ENCODE measurements around the gene ACSS2. TPM values are rescaled to one million over a fixed set of nuclear protein-coding genes. Genes with fewer than 3 reads are reported as not detected.

The ACSS2 gene
- polyA plus RNA-seq, 2 of the 4 experiments (the other 2 are of a cell fraction), result 22.1 to 24.1 TPM

DNA sequence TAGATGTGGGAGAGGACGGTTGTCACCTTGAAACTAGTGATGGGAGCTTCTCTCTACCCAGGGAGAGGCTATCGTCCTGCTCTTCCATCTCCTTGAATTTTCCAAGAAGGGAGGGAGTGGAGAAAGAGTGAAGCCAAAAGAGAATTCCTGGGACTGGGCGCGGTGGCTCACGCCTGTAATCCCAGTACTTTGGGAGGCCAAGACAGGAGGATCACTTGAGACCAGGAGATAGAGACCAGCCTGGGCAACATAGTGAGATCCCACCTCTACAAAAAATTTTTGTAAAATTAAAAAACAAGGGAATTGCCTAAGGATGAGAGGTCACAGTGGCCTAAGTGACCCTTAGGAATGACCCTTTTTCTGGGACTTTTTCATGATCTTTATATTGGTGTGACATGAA is 88.1 kb downstream of the ACSS2 start:
- WGBS (ENCODE audit: missing lambda C conversion rate), result 67% methylated on average over 5 of the region's 5 CpGs
- TF ChIP-seq CBX2 (IDR thresholded peaks at IDR 0.05; ENCODE audit: borderline replicate concordance, low read depth), result no peak
- no peak for TF ChIP-seq CBX8 (IDR thresholded peaks at IDR 0.05)
- no peak for TF ChIP-seq MAZ (IDR thresholded peaks at IDR 0.05; ENCODE audit: borderline replicate concordance, low read depth, low read length)
- TF ChIP-seq, protein P1, sequence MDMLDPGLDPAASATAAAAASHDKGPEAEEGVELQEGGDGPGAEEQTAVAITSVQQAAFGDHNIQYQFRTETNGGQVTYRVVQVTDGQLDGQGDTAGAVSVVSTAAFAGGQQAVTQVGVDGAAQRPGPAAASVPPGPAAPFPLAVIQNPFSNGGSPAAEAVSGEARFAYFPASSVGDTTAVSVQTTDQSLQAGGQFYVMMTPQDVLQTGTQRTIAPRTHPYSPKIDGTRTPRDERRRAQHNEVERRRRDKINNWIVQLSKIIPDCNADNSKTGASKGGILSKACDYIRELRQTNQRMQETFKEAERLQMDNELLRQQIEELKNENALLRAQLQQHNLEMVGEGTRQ (IDR thresholded peaks at IDR 0.05), result no peak
- no peak for TF ChIP-seq GATA3 (IDR thresholded peaks at IDR 0.05; ENCODE audit: borderline replicate concordance)
- Histone ChIP-seq H3K4me3 (no peak overlapping the region), H3K27ac (no peak overlapping the region), H3K4me2 (no peak overlapping the region), H3K9me3 (no peaks in the 10 kb centered on the region), H3K4me1 (no peaks in the 10 kb centered on the region)
- FAIRE-seq, result no peak
- ATAC-seq, result no peak
- ChIA-PET CTCF (interaction anchor here (1.1 to 1.4 kb wide), 2 partner anchors 9 to 13 kb away, joined by 3 read pairs; partner anchors contain the start of gene MYH7B), POLR2A (no interaction called here)
- no peak for DNase-seq (ENCODE audit: low read depth in 1 of 2, low spot score in 1 of 2)

DNA sequence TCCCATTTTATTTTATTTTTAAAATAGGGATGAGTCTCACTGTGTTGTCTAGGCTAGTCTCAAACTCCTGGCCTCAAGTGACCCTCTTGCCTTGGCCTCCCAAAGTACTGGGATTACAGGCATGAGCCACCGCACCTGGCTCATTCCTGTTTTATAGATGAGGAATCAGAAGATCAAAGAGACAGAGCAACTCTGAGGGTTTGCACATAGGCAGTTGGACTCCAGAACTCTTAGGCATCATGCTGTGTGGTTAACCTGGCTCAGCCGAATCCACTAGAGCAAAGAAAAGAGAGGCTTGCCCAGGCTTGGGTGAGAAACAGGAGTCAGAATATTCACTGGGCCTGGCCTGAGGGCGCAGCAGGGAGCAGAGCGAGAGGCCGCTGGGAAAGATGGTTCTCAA is 88.6 kb downstream of the ACSS2 start:
- DNase-seq (ENCODE audit: low read depth in 1 of 2, low spot score in 1 of 2) (no peak), ATAC-seq (no peak), FAIRE-seq (no peak)
- no peaks in the 10 kb centered on the region for H3K4me1 ChIP-seq
- WGBS (ENCODE audit: missing lambda C conversion rate), result 98% methylated on average over 5 of the region's 5 CpGs
- no peak overlapping the region for H3K4me3 ChIP-seq
- ChIA-PET CTCF (interaction anchor here (3.9 kb wide), 1 partner anchor 91 kb away, joined by 19 read pairs; the partner anchor contains the start of gene GGT7), POLR2A (no interaction called here)
- H3K9me3 ChIP-seq, result no peaks in the 10 kb centered on the region
- H3K27ac ChIP-seq, result no peak overlapping the region
- H3K4me2 ChIP-seq, result no peak overlapping the region
- TF ChIP-seq FOXS1 (CRISPR knock-in tag; IDR thresholded peaks at IDR 0.05) (no peak), NPAS2 (CRISPR knock-in tag; IDR thresholded peaks at IDR 0.05; ENCODE audit: borderline replicate concordance) (no peak), MAZ (IDR thresholded peaks at IDR 0.05; ENCODE audit: borderline replicate concordance, low read depth, low read length) (no peak), HOXB13 (CRISPR knock-in tag; IDR thresholded peaks at IDR 0.05; ENCODE audit: low read depth) (no peak), ESRRA (IDR thresholded peaks at IDR 0.05; ENCODE audit: borderline replicate concordance, low read length) (no peak), TP53 (CRISPR knock-in tag; IDR thresholded peaks at IDR 0.05) (no peak), HOXB5 (CRISPR knock-in tag; IDR thresholded peaks at IDR 0.05) (no peak), HEYL (CRISPR knock-in tag; IDR thresholded peaks at IDR 0.05) (no peak), TFCP2L1 (CRISPR knock-in tag; IDR thresholded peaks at IDR 0.05) (no peak), ZFP36 (IDR thresholded peaks at IDR 0.05; ENCODE audit: borderline replicate concordance, partially characterized antibody) (no peak), EHF (CRISPR knock-in tag; IDR thresholded peaks at IDR 0.05) (no peak), KDM5A (IDR thresholded peaks at IDR 0.05) (no peak), NFE2L2 (conservative IDR thresholded peaks at IDR 0.05; ENCODE audit: low read length) (no peak), CBX8 (IDR thresholded peaks at IDR 0.05) (no peak), MYC (IDR thresholded peaks at IDR 0.05; ENCODE audit: borderline replicate concordance, low read length) (no peak)
- TF ChIP-seq, protein P2, sequence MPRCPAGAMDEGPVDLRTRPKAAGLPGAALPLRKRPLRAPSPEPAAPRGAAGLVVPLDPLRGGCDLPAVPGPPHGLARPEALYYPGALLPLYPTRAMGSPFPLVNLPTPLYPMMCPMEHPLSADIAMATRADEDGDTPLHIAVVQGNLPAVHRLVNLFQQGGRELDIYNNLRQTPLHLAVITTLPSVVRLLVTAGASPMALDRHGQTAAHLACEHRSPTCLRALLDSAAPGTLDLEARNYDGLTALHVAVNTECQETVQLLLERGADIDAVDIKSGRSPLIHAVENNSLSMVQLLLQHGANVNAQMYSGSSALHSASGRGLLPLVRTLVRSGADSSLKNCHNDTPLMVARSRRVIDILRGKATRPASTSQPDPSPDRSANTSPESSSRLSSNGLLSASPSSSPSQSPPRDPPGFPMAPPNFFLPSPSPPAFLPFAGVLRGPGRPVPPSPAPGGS (IDR thresholded peaks at IDR 0.05), result no peak

DNA sequence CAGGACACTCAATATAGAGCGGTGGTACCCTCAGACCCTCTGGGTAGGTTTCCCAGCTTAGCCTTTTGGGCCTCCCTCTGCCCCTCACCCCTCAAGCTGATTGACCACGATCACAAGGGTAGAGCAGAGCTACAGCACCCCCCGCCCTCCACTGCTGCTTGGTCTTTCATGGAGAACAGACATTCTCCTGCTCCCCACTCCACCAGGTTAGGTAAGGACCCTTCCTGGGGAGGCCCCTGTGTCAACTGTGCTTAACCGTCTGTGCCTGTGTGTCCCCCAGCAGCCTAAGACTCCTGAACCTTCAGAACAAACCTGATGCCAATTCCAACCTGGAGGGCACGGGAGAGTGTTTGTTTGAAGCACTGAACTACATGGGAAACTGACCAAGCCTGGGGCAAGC is 91.0 kb downstream of the ACSS2 start:
- 68% methylated on average over 5 of the region's 5 CpGs for WGBS (ENCODE audit: missing lambda C conversion rate)
- Histone ChIP-seq H3K27ac (no peak overlapping the region), H3K9me3 (no peaks in the 10 kb centered on the region), H3K4me1 (no peaks in the 10 kb centered on the region), H3K4me2 (no peak overlapping the region), H3K4me3 (no peak overlapping the region)
- no peak for TF ChIP-seq EHMT2 (IDR thresholded peaks at IDR 0.05; ENCODE audit: low read depth)
- TF ChIP-seq CBX2 (IDR thresholded peaks at IDR 0.05; ENCODE audit: borderline replicate concordance, low read depth), result no peak
- TF ChIP-seq BHLHE40 (IDR thresholded peaks at IDR 0.05; ENCODE audit: low read depth, low read length), result no peak
- TF ChIP-seq, protein P3, sequence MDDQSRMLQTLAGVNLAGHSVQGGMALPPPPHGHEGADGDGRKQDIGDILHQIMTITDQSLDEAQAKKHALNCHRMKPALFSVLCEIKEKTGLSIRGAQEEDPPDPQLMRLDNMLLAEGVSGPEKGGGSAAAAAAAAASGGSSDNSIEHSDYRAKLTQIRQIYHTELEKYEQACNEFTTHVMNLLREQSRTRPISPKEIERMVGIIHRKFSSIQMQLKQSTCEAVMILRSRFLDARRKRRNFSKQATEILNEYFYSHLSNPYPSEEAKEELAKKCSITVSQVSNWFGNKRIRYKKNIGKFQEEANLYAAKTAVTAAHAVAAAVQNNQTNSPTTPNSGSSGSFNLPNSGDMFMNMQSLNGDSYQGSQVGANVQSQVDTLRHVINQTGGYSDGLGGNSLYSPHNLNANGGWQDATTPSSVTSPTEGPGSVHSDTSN (IDR thresholded peaks at IDR 0.05), result no peak
- TF ChIP-seq ZC3H11A (IDR thresholded peaks at IDR 0.05), result no peak
- CTCF ChIA-PET, result interaction anchor here (0.9 to 3.9 kb wide), 5 partner anchors 11 to 111 kb away, joined by 3 to 19 read pairs (median 3); partner anchors contain the start of genes GGT7, GSS and MYH7B
- no peak for DNase-seq (ENCODE audit: low read depth in 1 of 2, low spot score in 1 of 2)
- ATAC-seq, result no peak
- POLR2A ChIA-PET, result interaction anchor here (0.5 kb wide), 1 partner anchor 119 kb away, joined by 3 read pairs; no protein-coding TSS in a partner anchor
- no peak for FAIRE-seq
